ENCODE results near the gene MPND. TPM values are rescaled to one million over a fixed set of nuclear protein-coding genes. Genes with fewer than 3 reads are reported as not detected.

MPND gene
- total and polyA plus RNA-seq, 2 of the 13 experiments (the other 11 are each of a cell fraction or from before 2014, with no cell fraction given): 10.8 to 15.8 TPM

DNA sequence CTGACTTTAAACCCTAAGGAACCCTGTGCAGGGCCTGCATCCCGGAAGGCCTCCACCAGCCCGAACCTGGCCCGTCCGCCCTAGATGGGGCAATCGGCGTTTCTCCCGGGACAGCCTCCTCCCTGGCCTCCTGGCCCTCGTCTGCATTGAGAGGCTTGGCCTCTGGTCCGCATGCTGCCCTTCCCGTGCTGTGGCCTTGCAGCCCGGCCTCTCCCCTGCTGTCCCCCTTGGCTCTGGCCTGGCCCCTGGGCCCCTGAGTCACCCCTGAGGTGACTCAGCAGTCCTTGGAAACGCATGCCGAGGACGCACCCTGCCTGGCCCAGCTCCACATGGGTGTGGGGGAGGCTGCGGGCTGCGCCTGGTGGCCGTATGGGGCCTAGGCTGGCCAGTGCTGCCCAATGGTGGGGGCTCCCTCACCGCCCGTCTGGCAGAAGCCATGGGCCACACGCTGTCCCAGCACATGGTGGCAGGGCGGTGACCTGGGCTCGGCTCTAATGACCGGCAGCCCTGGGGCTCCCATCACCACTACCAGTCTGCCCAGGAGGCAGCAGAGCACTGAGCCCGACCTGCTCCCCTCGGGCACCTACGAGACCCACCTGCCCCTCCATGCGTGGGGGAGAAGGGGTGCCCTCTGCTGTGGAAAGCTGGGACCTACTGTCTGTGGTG is 31.3 kb downstream of the MPND start (continued):
- TF ChIP-seq, protein P1, sequence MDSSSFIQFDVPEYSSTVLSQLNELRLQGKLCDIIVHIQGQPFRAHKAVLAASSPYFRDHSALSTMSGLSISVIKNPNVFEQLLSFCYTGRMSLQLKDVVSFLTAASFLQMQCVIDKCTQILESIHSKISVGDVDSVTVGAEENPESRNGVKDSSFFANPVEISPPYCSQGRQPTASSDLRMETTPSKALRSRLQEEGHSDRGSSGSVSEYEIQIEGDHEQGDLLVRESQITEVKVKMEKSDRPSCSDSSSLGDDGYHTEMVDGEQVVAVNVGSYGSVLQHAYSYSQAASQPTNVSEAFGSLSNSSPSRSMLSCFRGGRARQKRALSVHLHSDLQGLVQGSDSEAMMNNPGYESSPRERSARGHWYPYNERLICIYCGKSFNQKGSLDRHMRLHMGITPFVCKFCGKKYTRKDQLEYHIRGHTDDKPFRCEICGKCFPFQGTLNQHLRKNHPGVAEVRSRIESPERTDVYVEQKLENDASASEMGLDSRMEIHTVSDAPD (CRISPR knock-in tag; IDR thresholded peaks at IDR 0.05): peak; percentile 81
- TF ChIP-seq POLR2A (IDR thresholded peaks at IDR 0.05; ENCODE audit: insufficient read depth in 1 of 2, low read depth in 2 of 2, low read length in 2 of 2) (peak; percentile 12 to 48; a peak in 2 of 4 replicates), TAF1 (CRISPR knock-in tag; IDR thresholded peaks at IDR 0.05) (peak; percentile 41), ZNF30 (CRISPR knock-in tag; IDR thresholded peaks at IDR 0.05) (no peak), PAWR (CRISPR knock-in tag; IDR thresholded peaks at IDR 0.05; ENCODE audit: borderline replicate concordance) (no peak), NR3C1 (CRISPR knock-in tag; IDR thresholded peaks at IDR 0.05) (no peak), ZFP36L1 (CRISPR knock-in tag; IDR thresholded peaks at IDR 0.05) (peak; percentile 81; the same call in 1 of the 2 replicates), ZNF768 (CRISPR knock-in tag; IDR thresholded peaks at IDR 0.05) (0 out of 2 replicates have a peak, but pooled peaks have one; percentile 30), ZNF547 (CRISPR knock-in tag; IDR thresholded peaks at IDR 0.05) (peak; percentile 95), MYC (CRISPR knock-in tag; IDR thresholded peaks at IDR 0.05; ENCODE audit: borderline replicate concordance) (peak; percentile 95), KDM5B (CRISPR knock-in tag; IDR thresholded peaks at IDR 0.05; ENCODE audit: borderline replicate concordance) (peak; percentile 76; the same call in 1 of the 2 replicates)
- TF ChIP-seq, protein P2, sequence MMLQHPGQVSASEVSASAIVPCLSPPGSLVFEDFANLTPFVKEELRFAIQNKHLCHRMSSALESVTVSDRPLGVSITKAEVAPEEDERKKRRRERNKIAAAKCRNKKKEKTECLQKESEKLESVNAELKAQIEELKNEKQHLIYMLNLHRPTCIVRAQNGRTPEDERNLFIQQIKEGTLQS (CRISPR knock-in tag; IDR thresholded peaks at IDR 0.05): peak; percentile 93
- TF ChIP-seq, protein P3, sequence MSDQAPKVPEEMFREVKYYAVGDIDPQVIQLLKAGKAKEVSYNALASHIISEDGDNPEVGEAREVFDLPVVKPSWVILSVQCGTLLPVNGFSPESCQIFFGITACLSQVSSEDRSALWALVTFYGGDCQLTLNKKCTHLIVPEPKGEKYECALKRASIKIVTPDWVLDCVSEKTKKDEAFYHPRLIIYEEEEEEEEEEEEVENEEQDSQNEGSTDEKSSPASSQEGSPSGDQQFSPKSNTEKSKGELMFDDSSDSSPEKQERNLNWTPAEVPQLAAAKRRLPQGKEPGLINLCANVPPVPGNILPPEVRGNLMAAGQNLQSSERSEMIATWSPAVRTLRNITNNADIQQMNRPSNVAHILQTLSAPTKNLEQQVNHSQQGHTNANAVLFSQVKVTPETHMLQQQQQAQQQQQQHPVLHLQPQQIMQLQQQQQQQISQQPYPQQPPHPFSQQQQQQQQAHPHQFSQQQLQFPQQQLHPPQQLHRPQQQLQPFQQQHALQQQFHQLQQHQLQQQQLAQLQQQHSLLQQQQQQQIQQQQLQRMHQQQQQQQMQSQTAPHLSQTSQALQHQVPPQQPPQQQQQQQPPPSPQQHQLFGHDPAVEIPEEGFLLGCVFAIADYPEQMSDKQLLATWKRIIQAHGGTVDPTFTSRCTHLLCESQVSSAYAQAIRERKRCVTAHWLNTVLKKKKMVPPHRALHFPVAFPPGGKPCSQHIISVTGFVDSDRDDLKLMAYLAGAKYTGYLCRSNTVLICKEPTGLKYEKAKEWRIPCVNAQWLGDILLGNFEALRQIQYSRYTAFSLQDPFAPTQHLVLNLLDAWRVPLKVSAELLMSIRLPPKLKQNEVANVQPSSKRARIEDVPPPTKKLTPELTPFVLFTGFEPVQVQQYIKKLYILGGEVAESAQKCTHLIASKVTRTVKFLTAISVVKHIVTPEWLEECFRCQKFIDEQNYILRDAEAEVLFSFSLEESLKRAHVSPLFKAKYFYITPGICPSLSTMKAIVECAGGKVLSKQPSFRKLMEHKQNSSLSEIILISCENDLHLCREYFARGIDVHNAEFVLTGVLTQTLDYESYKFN (CRISPR knock-in tag; conservative IDR thresholded peaks at IDR 0.05): peak; percentile 87
- TF ChIP-seq, protein P4, sequence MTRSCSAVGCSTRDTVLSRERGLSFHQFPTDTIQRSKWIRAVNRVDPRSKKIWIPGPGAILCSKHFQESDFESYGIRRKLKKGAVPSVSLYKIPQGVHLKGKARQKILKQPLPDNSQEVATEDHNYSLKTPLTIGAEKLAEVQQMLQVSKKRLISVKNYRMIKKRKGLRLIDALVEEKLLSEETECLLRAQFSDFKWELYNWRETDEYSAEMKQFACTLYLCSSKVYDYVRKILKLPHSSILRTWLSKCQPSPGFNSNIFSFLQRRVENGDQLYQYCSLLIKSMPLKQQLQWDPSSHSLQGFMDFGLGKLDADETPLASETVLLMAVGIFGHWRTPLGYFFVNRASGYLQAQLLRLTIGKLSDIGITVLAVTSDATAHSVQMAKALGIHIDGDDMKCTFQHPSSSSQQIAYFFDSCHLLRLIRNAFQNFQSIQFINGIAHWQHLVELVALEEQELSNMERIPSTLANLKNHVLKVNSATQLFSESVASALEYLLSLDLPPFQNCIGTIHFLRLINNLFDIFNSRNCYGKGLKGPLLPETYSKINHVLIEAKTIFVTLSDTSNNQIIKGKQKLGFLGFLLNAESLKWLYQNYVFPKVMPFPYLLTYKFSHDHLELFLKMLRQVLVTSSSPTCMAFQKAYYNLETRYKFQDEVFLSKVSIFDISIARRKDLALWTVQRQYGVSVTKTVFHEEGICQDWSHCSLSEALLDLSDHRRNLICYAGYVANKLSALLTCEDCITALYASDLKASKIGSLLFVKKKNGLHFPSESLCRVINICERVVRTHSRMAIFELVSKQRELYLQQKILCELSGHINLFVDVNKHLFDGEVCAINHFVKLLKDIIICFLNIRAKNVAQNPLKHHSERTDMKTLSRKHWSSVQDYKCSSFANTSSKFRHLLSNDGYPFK (CRISPR knock-in tag; IDR thresholded peaks at IDR 0.05; ENCODE audit: borderline replicate concordance): 0 out of 2 replicates have a peak, but pooled peaks have one; percentile 41
- TF ChIP-seq, protein P5, sequence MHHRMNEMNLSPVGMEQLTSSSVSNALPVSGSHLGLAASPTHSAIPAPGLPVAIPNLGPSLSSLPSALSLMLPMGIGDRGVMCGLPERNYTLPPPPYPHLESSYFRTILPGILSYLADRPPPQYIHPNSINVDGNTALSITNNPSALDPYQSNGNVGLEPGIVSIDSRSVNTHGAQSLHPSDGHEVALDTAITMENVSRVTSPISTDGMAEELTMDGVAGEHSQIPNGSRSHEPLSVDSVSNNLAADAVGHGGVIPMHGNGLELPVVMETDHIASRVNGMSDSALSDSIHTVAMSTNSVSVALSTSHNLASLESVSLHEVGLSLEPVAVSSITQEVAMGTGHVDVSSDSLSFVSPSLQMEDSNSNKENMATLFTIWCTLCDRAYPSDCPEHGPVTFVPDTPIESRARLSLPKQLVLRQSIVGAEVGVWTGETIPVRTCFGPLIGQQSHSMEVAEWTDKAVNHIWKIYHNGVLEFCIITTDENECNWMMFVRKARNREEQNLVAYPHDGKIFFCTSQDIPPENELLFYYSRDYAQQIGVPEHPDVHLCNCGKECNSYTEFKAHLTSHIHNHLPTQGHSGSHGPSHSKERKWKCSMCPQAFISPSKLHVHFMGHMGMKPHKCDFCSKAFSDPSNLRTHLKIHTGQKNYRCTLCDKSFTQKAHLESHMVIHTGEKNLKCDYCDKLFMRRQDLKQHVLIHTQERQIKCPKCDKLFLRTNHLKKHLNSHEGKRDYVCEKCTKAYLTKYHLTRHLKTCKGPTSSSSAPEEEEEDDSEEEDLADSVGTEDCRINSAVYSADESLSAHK (CRISPR knock-in tag; IDR thresholded peaks at IDR 0.05; ENCODE audit: borderline replicate concordance): no peak

Data from HepG2 (cell line).